ENCODE data around the gene BCLAF3. TPM values are rescaled to one million over a fixed set of nuclear protein-coding genes. Genes with fewer than 3 reads are reported as not detected.

The BCLAF3 gene
- total RNA-seq, 1 experiment from 2014 or later = 8.1 TPM

- H3K27ac Mint-ChIP-seq = no peak overlapping the region
- TF ChIP-seq CDX4 (CRISPR knock-in tag; IDR thresholded peaks at IDR 0.05; ENCODE audit: borderline replicate concordance) (no peak), HMGA2 (CRISPR knock-in tag; IDR thresholded peaks at IDR 0.05) (no peak), ZNF532 (CRISPR knock-in tag; IDR thresholded peaks at IDR 0.05; ENCODE audit: borderline replicate concordance) (no peak), CBFB (CRISPR knock-in tag; IDR thresholded peaks at IDR 0.05; ENCODE audit: low read depth) (no peak), JAZF1 (CRISPR knock-in tag; IDR thresholded peaks at IDR 0.05) (no peak), NFYB (CRISPR knock-in tag; conservative IDR thresholded peaks at IDR 0.05; ENCODE audit: low read depth) (no peak), NR3C1 (CRISPR knock-in tag; conservative IDR thresholded peaks at IDR 0.05; ENCODE audit: low read depth) (no peak), ZNF317 (CRISPR knock-in tag; IDR thresholded peaks at IDR 0.05; ENCODE audit: borderline replicate concordance, low read depth) (no peak), TEAD4 (CRISPR knock-in tag; IDR thresholded peaks at IDR 0.05) (no peak), MYBL2 (CRISPR knock-in tag; IDR thresholded peaks at IDR 0.05) (no peak), MLX (CRISPR knock-in tag; IDR thresholded peaks at IDR 0.05) (no peak), TP53 (CRISPR knock-in tag; IDR thresholded peaks at IDR 0.05) (no peak), SP1 (CRISPR knock-in tag; conservative IDR thresholded peaks at IDR 0.05) (no peak), GRHL2 (CRISPR knock-in tag; IDR thresholded peaks at IDR 0.05; ENCODE audit: insufficient replicate concordance, severe bottlenecking) (no peak), ELF4 (CRISPR knock-in tag; IDR thresholded peaks at IDR 0.05; ENCODE audit: low read depth) (no peak), SOX15 (CRISPR knock-in tag; IDR thresholded peaks at IDR 0.05) (no peak)
- TF ChIP-seq, protein P1, sequence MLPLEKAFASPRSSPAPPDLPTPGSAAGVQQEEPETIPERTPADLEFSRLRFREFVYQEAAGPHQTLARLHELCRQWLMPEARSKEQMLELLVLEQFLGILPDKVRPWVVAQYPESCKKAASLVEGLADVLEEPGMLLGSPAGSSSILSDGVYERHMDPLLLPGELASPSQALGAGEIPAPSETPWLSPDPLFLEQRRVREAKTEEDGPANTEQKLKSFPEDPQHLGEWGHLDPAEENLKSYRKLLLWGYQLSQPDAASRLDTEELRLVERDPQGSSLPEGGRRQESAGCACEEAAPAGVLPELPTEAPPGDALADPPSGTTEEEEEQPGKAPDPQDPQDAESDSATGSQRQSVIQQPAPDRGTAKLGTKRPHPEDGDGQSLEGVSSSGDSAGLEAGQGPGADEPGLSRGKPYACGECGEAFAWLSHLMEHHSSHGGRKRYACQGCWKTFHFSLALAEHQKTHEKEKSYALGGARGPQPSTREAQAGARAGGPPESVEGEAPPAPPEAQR (CRISPR knock-in tag; IDR thresholded peaks at IDR 0.05) = no peak
- TF ChIP-seq, protein P2, sequence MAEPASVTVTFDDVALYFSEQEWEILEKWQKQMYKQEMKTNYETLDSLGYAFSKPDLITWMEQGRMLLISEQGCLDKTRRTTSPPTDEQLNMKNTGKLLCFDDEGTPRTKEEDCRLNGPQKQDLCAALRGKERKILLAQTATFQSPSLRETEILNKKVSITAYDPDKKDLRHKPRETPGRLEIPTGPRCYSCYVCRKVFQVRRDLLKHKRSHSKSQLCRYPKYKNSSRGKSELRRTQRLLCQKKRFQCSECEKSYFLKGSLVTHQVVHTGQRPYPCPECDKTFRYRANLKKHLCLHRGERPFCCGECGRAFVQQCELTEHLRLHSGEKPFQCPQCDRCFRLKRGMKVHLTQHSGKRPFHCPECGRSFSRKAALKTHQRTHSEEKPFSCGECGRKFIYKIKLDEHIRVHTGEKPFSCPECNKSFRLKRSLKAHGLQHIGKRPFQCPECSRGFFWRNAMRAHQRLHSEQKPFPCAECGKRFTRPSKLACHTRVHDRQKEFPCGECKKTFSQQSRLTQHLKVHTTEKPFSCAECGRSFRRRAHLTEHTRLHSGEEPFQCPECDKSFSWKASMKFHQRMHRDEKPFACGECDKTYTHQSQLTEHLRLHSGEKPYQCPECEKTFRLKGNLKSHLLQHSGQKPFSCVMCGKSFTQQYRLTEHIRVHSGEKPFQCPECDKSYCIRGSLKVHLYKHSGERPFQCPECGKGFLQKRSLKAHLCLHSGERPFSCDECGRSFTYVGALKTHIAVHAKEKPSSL (CRISPR knock-in tag; conservative IDR thresholded peaks at IDR 0.05) = no peak
- TF ChIP-seq, protein P3, sequence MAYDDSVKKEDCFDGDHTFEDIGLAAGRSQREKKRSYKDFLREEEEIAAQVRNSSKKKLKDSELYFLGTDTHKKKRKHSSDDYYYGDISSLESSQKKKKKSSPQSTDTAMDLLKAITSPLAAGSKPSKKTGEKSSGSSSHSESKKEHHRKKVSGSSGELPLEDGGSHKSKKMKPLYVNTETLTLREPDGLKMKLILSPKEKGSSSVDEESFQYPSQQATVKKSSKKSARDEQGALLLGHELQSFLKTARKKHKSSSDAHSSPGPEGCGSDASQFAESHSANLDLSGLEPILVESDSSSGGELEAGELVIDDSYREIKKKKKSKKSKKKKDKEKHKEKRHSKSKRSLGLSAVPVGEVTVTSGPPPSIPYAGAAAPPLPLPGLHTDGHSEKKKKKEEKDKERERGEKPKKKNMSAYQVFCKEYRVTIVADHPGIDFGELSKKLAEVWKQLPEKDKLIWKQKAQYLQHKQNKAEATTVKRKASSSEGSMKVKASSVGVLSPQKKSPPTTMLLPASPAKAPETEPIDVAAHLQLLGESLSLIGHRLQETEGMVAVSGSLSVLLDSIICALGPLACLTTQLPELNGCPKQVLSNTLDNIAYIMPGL (CRISPR knock-in tag; IDR thresholded peaks at IDR 0.05) = no peak
- H3K9me3 Mint-ChIP-seq = no peaks in the 10 kb centered on the region
- ChIA-PET CTCF (interaction anchor here (1.4 kb wide), 1 partner anchor 83 kb away, joined by 5 read pairs; no protein-coding TSS in a partner anchor), POLR2A (no interaction called here)
- H3K4me3 Mint-ChIP-seq = no peak overlapping the region
- no peaks in the 10 kb centered on the region for H3K27me3 Mint-ChIP-seq (ENCODE audit: low read depth)
- peaks cover 11% of the 10 kb centered on the region for H3K4me1 Mint-ChIP-seq
- ATAC-seq (no peak), DNase-seq (ENCODE audit: low spot score) (no peak)
- no peaks in the 10 kb centered on the region for H3K36me3 Mint-ChIP-seq
These were observed 3.0 kb downstream of the BCLAF3 start for GRCh38 chrX:19987856-19988255.

Data from WTC11 (cell line).